ENCODE results near the gene SPSB4.

Gene SPSB4

GRCh38 chr3:141181196-141181595 lies 130.0 kb downstream of the SPSB4 start (continued):
- no peak for TF ChIP-seq PATZ1 (CRISPR knock-in tag; IDR thresholded peaks at IDR 0.05; ENCODE audit: borderline replicate concordance)
- TF ChIP-seq ZFP30 (CRISPR knock-in tag; IDR thresholded peaks at IDR 0.05), result no peak

GRCh38 chr3:141181819-141182218 lies 130.7 kb downstream of the SPSB4 start:
- ATAC-seq, result no peak
- no peak for TF ChIP-seq ZNF565 (CRISPR knock-in tag; conservative IDR thresholded peaks at IDR 0.05; ENCODE audit: low read depth)
- TF ChIP-seq CSRNP3 (CRISPR knock-in tag; IDR thresholded peaks at IDR 0.05), result no peak
- TF ChIP-seq ZNF8 (CRISPR knock-in tag; IDR thresholded peaks at IDR 0.05), result no peak
- TF ChIP-seq SNAI2 (CRISPR knock-in tag; IDR thresholded peaks at IDR 0.05), result no peak
- TF ChIP-seq ZFP30 (CRISPR knock-in tag; IDR thresholded peaks at IDR 0.05), result no peak
- no peak for TF ChIP-seq CSDC2 (CRISPR knock-in tag; IDR thresholded peaks at IDR 0.05)
- no peak for TF ChIP-seq TCF4 (CRISPR knock-in tag; IDR thresholded peaks at IDR 0.05; ENCODE audit: borderline replicate concordance)
- no peak for TF ChIP-seq ZNF70 (CRISPR knock-in tag; IDR thresholded peaks at IDR 0.05)
- TF ChIP-seq CREB5 (CRISPR knock-in tag; IDR thresholded peaks at IDR 0.05; ENCODE audit: low read depth), result no peak
- no peak for TF ChIP-seq ZC3H10 (CRISPR knock-in tag; IDR thresholded peaks at IDR 0.05)
- TF ChIP-seq PATZ1 (CRISPR knock-in tag; IDR thresholded peaks at IDR 0.05; ENCODE audit: borderline replicate concordance), result no peak
- no peak for TF ChIP-seq GLIS3 (CRISPR knock-in tag; IDR thresholded peaks at IDR 0.05)
- no peak for TF ChIP-seq POU6F1 (CRISPR knock-in tag; IDR thresholded peaks at IDR 0.05; ENCODE audit: borderline replicate concordance, low read depth)
- TF ChIP-seq PPARA (CRISPR knock-in tag; IDR thresholded peaks at IDR 0.05; ENCODE audit: borderline replicate concordance), result no peak
- TF ChIP-seq ARNTL (CRISPR knock-in tag; IDR thresholded peaks at IDR 0.05; ENCODE audit: borderline replicate concordance, low read depth), result no peak
- TF ChIP-seq ZFP3 (CRISPR knock-in tag; IDR thresholded peaks at IDR 0.05), result no peak
- TF ChIP-seq RARB (CRISPR knock-in tag; IDR thresholded peaks at IDR 0.05), result no peak
- no peak for TF ChIP-seq ESRRG (CRISPR knock-in tag; IDR thresholded peaks at IDR 0.05)
- no peak for TF ChIP-seq TOX (CRISPR knock-in tag; IDR thresholded peaks at IDR 0.05; ENCODE audit: borderline replicate concordance)
- no peak for TF ChIP-seq ISL1 (CRISPR knock-in tag; IDR thresholded peaks at IDR 0.05)

- ATAC-seq, result no peak
- no peak for TF ChIP-seq PATZ1 (CRISPR knock-in tag; IDR thresholded peaks at IDR 0.05; ENCODE audit: borderline replicate concordance)
- no peak for TF ChIP-seq ZNF70 (CRISPR knock-in tag; IDR thresholded peaks at IDR 0.05)
- TF ChIP-seq CSRNP3 (CRISPR knock-in tag; IDR thresholded peaks at IDR 0.05), result no peak
- TF ChIP-seq GLIS3 (CRISPR knock-in tag; IDR thresholded peaks at IDR 0.05), result no peak
- no peak for TF ChIP-seq ISL1 (CRISPR knock-in tag; IDR thresholded peaks at IDR 0.05)
- no peak for TF ChIP-seq ZC3H10 (CRISPR knock-in tag; IDR thresholded peaks at IDR 0.05)
- TF ChIP-seq ESRRG (CRISPR knock-in tag; IDR thresholded peaks at IDR 0.05), result no peak
- no peak for TF ChIP-seq PPARA (CRISPR knock-in tag; IDR thresholded peaks at IDR 0.05; ENCODE audit: borderline replicate concordance)
- TF ChIP-seq TSHZ2 (CRISPR knock-in tag; IDR thresholded peaks at IDR 0.05), result no peak
- no peak for TF ChIP-seq OSR1 (CRISPR knock-in tag; IDR thresholded peaks at IDR 0.05)
- no peak for TF ChIP-seq CREB5 (CRISPR knock-in tag; IDR thresholded peaks at IDR 0.05; ENCODE audit: low read depth)
Measured at GRCh38 chr3:141183606-141184005, 132.5 kb downstream of the SPSB4 start.
